Measurements from ENCODE around the gene CNKSR3. TPM values are rescaled to one million over a fixed set of nuclear protein-coding genes. Genes with fewer than 3 reads are reported as not detected.

Gene CNKSR3
- polyA plus RNA-seq, 1 donor from 2014 or later = 3.0 TPM

DNA sequence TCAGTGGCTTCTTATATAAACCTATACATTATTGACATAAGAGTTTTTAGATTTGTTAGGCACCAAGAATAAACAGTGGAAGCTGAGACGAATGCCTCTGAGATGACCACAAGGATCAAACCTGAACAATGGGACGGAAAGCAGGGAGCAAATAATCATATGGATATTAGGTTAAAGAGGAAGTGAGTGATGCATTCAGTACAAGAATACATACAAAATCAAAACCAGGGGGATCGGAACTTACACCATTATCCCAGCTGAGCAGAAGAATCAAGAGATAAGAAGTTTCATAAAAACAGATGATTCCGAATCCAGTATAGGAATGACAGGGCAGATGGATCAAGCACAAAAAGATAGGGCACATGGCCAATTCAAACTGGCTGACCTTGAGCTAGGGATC is 21.9 kb upstream of the CNKSR3 start:
- no peak overlapping the region for H3K27ac ChIP-seq (ENCODE audit: low read length)
- no peaks in the 10 kb centered on the region for H3K9me3 ChIP-seq (ENCODE audit: low read length)
- H3K9me2 ChIP-seq (ENCODE audit: insufficient read depth, low read length) = no peaks in the 10 kb centered on the region
- H3K27me3 ChIP-seq (ENCODE audit: insufficient read depth, low read depth, low read length) = no peaks in the 10 kb centered on the region
- no peaks in the 10 kb centered on the region for H3F3A ChIP-seq (ENCODE audit: insufficient read depth, low read length, poor library complexity, severe bottlenecking)
- no peaks in the 10 kb centered on the region for H4K20me1 ChIP-seq (ENCODE audit: insufficient read depth)
- TF ChIP-seq EZH2 (IDR thresholded peaks at IDR 0.05; ENCODE audit: borderline replicate concordance, insufficient read depth, low read length, poor library complexity, severe bottlenecking) (no peak), EP300 (conservative IDR thresholded peaks at IDR 0.05; ENCODE audit: poor library complexity, severe bottlenecking) (no peak), MXI1 (conservative IDR thresholded peaks at IDR 0.05; ENCODE audit: poor library complexity, severe bottlenecking) (no peak), POLR2AphosphoS5 (IDR thresholded peaks at IDR 0.05) (no peak), RAD21 (conservative IDR thresholded peaks at IDR 0.05) (no peak), TAF1 (IDR thresholded peaks at IDR 0.05; ENCODE audit: low read depth) (no peak), SMC3 (conservative IDR thresholded peaks at IDR 0.05; ENCODE audit: poor library complexity) (no peak)
- TF ChIP-seq, protein P1, sequence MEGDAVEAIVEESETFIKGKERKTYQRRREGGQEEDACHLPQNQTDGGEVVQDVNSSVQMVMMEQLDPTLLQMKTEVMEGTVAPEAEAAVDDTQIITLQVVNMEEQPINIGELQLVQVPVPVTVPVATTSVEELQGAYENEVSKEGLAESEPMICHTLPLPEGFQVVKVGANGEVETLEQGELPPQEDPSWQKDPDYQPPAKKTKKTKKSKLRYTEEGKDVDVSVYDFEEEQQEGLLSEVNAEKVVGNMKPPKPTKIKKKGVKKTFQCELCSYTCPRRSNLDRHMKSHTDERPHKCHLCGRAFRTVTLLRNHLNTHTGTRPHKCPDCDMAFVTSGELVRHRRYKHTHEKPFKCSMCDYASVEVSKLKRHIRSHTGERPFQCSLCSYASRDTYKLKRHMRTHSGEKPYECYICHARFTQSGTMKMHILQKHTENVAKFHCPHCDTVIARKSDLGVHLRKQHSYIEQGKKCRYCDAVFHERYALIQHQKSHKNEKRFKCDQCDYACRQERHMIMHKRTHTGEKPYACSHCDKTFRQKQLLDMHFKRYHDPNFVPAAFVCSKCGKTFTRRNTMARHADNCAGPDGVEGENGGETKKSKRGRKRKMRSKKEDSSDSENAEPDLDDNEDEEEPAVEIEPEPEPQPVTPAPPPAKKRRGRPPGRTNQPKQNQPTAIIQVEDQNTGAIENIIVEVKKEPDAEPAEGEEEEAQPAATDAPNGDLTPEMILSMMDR (IDR thresholded peaks at IDR 0.05; ENCODE audit: poor library complexity, severe bottlenecking) = no peak
- TF ChIP-seq, protein P2, sequence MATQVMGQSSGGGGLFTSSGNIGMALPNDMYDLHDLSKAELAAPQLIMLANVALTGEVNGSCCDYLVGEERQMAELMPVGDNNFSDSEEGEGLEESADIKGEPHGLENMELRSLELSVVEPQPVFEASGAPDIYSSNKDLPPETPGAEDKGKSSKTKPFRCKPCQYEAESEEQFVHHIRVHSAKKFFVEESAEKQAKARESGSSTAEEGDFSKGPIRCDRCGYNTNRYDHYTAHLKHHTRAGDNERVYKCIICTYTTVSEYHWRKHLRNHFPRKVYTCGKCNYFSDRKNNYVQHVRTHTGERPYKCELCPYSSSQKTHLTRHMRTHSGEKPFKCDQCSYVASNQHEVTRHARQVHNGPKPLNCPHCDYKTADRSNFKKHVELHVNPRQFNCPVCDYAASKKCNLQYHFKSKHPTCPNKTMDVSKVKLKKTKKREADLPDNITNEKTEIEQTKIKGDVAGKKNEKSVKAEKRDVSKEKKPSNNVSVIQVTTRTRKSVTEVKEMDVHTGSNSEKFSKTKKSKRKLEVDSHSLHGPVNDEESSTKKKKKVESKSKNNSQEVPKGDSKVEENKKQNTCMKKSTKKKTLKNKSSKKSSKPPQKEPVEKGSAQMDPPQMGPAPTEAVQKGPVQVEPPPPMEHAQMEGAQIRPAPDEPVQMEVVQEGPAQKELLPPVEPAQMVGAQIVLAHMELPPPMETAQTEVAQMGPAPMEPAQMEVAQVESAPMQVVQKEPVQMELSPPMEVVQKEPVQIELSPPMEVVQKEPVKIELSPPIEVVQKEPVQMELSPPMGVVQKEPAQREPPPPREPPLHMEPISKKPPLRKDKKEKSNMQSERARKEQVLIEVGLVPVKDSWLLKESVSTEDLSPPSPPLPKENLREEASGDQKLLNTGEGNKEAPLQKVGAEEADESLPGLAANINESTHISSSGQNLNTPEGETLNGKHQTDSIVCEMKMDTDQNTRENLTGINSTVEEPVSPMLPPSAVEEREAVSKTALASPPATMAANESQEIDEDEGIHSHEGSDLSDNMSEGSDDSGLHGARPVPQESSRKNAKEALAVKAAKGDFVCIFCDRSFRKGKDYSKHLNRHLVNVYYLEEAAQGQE (IDR thresholded peaks at IDR 0.05; ENCODE audit: borderline replicate concordance) = no peak
- H3K79me2 ChIP-seq (replicated peaks; ENCODE audit: insufficient read depth, low read length) = no peaks in the 10 kb centered on the region
- H3K4me3 ChIP-seq (ENCODE audit: low read length) = no peak overlapping the region
- H3K9ac ChIP-seq (ENCODE audit: low read length) = no peak overlapping the region
- no peak overlapping the region for H2AFZ ChIP-seq (ENCODE audit: low read depth, low read length)
- no peaks in the 10 kb centered on the region for H3K36me3 ChIP-seq (ENCODE audit: insufficient read depth, low read length)
- H3K4me2 ChIP-seq (ENCODE audit: low read length) = no peak overlapping the region

DNA sequence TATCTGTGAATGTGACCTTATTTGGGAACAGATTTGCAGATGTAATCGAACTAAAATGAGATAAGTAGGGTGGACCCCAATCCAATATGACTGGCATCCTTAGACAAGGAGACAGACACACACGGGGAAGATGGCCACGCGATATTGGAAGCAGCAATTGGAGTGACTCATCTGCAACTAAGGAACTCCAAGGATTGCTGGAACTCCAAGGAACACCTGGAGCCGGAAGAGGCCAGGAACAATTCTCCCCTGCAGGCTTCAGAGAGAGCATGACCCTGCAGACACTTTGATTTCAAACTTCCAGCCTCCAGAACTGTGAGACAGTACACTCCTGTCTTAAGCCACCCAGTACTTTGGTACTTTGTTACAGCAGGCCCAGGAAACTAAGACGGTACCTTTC is 19.5 kb upstream of the CNKSR3 start:
- H3K9me3 ChIP-seq (ENCODE audit: low read length) = no peaks in the 10 kb centered on the region
- no peaks in the 10 kb centered on the region for H3K36me3 ChIP-seq (ENCODE audit: insufficient read depth, low read length)
- H2AFZ ChIP-seq (ENCODE audit: low read depth, low read length) = no peak overlapping the region

More for the DNA sequence above, 19.5 kb upstream of the CNKSR3 start:
- H3K9ac ChIP-seq (ENCODE audit: low read length) = no peak overlapping the region
- TF ChIP-seq EZH2 (IDR thresholded peaks at IDR 0.05; ENCODE audit: borderline replicate concordance, insufficient read depth, low read length, poor library complexity, severe bottlenecking) = no peak
- TF ChIP-seq RAD21 (conservative IDR thresholded peaks at IDR 0.05) = no peak
- TF ChIP-seq SMC3 (conservative IDR thresholded peaks at IDR 0.05; ENCODE audit: poor library complexity) = no peak
- TF ChIP-seq, protein P1 (IDR thresholded peaks at IDR 0.05; ENCODE audit: poor library complexity, severe bottlenecking) = no peak
- no peak for TF ChIP-seq POLR2AphosphoS5 (IDR thresholded peaks at IDR 0.05)
- no peak for TF ChIP-seq EP300 (conservative IDR thresholded peaks at IDR 0.05; ENCODE audit: poor library complexity, severe bottlenecking)
- no peak for TF ChIP-seq MXI1 (conservative IDR thresholded peaks at IDR 0.05; ENCODE audit: poor library complexity, severe bottlenecking)
- no peaks in the 10 kb centered on the region for H3K9me2 ChIP-seq (ENCODE audit: insufficient read depth, low read length)
- no peaks in the 10 kb centered on the region for H3K79me2 ChIP-seq (replicated peaks; ENCODE audit: insufficient read depth, low read length)
- no peaks in the 10 kb centered on the region for H3F3A ChIP-seq (ENCODE audit: insufficient read depth, low read length, poor library complexity, severe bottlenecking)
- H3K4me3 ChIP-seq (ENCODE audit: low read length) = no peak overlapping the region
- H3K27ac ChIP-seq (ENCODE audit: low read length) = no peak overlapping the region
- H4K20me1 ChIP-seq (ENCODE audit: insufficient read depth) = no peaks in the 10 kb centered on the region
- no peak overlapping the region for H3K4me2 ChIP-seq (ENCODE audit: low read length)
- no peaks in the 10 kb centered on the region for H3K27me3 ChIP-seq (ENCODE audit: insufficient read depth, low read depth, low read length)

Measured in neural cell (in vitro differentiated cells).